GM19452 (cell line): ENCODE measurements around the gene HOXD3.

Experiments used
- ATAC-seq: cut with Tn5 transposase; IDR thresholded peaks from one replicate; pipeline ENCODE4 v1.9.1; 2021; ENCODE audit not compliant: unreplicated experiment

The HOXD3 gene

DNA sequence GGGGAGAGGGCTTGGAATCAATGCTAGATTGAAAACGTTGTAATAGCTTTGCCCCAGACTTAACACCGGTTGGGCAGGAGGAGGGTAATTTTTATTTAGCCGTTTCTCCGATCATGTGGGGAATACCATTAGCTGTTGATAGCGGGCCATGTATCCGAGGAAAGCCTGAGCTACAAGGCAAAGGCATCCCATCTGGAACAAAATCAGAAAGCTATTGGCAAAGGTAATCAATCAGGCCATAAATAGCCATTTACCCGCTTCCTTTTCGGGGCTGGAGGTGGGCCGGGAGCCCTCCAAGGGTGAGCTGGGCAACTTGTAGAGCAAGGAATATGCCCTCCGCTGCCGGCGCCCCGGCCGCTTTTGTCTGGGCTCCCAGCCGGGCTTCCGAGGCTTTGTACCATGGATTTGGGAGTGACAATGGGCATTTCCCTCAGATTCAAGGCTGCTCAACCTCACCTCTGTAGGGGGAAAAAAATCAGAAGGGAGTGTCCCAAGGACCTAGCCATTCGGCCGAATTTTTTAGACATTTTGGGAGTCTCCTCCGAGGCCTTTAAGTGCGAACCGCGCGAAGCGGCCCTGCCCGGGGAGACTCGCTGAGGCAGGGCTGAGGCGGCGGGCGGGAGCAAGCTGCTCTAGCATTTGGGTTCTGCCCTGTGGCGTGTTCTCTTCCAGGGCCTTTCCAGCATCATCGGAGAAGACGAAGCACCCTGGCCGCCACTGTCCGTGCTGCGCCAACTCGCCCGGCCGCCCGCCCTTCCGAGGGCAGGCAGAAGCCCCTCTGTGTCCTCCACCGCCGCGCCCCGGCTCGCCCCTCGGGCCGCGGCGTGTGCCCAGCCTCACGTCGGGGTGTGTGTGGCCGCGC is 35.7 kb upstream of the HOXD3 start:
- no peak for ATAC-seq

DNA sequence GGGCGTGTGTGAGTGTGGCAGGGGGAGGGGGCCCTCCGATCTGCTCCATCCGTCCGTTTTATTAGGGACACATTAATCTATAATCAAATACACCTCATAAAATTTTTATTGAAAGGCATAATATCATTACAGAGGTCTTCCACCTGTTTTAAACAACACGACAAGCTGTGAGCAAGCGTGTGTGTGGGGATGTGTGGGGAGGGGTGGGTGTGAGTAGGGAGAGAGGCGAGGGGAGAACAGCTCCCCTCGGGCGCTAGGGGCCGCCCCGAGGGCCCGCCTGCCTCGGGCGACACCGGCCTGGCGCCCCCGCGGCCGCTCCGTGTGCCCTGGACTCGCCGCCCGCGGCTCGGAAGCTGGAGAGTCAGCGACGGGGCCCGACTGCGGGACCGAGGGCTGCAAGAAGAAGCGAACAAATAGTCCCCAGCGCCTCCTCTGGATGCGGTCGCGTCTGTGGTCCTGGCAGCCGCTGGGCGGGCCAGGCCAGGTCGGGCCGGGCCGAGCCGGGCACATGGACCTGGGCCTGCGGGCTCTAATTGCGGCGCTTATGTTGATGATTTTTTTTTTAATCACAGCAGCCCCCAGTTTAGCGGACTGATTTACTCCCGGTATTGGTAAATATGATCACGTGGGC is 34.9 kb upstream of the HOXD3 start:
- no peak for ATAC-seq

DNA sequence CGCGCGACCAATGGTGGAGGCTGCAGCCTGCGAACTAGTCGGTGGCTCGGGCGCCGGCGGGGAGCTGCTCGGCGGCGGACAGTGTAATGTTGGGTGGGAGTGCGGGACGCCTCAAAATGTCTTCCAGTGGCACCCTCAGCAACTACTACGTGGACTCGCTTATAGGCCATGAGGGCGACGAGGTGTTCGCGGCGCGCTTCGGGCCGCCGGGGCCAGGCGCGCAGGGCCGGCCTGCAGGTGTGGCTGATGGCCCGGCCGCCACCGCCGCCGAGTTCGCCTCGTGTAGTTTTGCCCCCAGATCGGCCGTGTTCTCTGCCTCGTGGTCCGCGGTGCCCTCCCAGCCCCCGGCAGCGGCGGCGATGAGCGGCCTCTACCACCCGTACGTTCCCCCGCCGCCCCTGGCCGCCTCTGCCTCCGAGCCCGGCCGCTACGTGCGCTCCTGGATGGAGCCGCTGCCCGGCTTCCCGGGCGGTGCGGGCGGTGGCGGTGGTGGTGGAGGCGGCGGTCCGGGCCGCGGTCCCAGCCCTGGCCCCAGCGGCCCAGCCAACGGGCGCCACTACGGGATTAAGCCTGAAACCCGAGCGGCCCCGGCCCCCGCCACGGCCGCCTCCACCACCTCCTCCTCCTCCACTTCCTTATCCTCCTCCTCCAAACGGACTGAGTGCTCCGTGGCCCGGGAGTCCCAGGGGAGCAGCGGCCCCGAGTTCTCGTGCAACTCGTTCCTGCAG is 34.3 kb upstream of the HOXD3 start, which contains the start of gene HOXD9:
HOXD9 (plus strand) TSS at position 37 of the 728 bp plus-strand sequence; CDS start at position 87, 50 bp downstream.
- ATAC-seq: no peak

DNA sequence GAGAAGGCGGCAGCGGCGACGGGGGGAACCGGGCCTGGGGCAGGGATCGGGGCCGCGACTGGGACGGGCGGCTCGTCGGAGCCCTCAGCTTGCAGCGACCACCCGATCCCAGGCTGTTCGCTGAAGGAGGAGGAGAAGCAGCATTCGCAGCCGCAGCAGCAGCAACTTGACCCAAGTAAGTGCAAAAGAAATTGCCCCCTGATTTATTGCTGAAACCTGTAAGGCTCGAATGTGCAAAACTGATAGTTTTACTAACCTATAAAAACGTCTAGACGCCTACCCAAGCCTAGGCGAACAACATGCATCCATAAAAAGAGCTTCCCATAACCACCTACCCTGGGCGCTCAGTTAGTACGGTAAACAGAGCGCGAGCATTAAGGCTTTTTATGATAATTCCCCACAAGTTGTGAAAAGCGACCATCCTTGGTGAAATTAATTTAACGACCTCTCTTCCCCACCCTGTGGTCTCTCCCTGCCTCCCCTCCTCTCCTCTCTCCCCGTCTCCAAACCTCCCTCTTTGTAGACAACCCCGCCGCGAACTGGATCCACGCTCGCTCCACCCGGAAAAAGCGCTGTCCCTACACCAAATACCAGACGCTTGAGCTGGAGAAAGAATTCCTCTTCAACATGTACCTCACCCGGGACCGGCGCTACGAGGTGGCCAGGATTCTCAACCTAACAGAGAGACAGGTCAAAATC is 33.5 kb upstream of the HOXD3 start:
- no peak for ATAC-seq

DNA sequence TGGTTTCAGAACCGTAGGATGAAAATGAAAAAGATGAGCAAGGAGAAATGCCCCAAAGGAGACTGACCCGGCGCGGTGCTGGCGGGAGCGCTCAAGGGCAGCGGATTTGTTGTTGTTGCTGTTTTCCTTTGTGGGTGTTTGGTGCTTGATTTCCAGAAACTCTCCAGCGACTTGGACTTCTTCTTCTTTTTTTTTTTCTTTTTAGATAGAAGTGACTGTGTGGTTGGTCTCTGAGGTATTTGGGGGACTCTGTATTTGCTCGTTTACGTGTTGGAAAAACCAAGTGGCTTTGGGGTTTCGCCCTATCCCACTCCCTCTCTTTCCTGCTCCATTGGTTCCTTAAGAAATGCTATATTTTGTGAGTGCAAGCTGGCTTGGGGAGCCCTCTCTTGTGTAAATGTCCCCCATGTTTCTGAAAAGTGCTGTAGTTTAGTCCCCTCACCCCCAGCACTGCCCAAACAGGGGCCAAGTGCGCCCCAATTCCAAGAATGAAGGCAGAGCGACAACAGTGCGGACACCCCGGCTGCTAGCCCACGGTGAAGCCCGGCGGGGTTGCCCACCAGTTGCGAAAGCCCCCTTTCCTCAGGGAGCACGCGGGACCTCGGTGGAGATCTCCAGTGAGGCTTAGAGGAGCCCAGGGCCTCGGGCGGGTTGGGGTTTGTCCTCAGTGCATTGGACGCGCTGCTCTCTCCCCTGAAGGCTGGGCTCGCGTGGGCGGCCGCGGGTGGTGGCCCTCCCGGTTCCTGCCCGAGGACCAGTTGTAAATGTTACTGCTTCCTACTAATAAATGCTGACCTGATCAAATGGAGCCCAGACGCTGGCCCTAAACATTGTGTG is 32.8 kb upstream of the HOXD3 start:
- no peak for ATAC-seq

DNA sequence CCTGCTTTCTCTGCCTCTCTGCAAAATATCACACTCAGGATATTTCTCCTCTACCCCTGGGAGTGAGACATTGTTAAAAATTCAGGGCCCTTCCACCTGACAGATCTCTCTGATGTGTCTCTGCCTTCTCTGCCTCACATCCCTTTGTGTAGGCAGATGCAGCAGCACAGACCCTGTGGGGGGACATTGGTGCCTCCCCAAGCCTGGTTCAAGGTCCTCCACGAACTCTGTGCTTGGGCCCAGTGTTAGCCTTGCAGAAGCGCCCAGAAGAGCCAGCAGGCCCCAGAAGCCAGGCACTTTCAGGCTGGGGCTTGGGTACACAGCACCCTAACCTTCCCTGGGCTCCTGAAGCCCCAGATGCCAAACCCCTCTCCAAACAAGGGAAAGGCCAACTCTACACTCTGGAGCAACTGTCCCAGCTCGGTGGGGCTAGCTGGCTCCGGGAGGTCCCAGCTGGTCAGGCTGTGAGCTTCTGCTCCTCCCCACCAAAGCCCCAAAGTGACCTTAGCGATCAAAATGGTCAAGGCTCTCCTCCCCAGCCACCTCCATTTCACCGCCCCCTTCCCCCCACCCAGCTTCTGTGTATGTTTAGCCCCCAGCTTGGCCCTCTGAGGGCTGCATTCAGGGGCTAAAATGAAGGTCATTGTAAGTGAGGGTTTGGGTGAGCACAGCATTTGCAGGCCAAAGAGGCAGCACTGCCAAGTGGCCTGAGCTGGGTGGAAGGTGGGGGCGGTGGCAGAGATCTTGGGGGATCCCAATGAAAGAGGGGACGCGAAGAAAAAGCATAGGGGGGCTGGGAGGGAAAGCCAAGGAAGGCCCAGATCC is 31.9 kb upstream of the HOXD3 start:
- no peak for ATAC-seq

DNA sequence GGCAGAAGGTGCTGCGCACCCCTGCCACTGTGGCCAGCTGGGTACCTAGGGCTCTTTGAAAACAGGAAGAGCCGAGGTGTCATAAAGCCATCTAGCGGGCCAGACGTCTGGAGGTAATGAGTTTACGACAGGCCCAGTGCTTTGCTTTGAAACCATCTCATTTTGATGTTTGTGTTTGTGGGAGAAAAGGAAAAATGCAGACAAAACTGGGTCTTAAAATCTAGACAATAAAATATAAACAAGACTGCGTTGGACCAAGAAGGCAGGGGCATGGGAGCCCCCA is 31.4 kb upstream of the HOXD3 start:
- no peak for ATAC-seq

DNA sequence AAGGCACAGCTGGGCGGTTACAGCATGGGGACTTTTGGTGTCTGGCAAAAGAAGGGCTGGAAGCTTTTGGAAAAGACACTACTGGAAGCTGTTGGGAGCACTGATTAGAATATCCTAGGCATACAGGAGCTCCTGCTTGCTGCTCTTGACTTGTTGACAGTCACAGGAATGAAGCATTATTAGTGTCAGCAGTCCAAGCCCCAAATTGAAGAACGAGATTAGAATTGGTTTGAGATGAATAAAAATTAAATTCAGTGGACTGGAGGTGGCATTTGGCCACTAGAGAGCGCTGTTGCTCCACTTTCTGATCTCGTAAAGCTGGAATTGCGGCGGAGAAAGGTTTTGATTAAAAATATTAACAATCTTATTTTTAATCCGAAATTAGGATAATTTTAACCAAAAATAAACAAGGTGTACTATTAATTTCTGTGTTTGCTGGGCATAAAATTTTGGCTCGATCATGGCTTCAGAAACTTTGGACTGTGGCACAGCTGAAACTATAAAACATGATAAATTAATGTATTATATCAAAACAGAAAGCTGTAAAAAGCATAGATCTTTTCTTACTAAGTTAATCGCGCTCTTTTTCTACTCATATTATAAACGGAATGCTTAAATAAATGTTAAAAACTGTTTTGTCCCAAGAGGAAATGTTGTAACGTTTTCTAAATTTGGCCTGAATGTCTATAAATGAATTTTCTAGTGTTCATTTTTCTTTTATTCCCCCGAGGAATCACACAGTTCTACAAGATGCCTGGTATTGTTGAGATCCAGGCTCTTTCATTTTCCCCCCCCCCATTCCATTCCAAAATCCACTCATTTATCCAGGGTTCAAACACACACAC is 30.0 kb upstream of the HOXD3 start:
- ATAC-seq: no peak

DNA sequence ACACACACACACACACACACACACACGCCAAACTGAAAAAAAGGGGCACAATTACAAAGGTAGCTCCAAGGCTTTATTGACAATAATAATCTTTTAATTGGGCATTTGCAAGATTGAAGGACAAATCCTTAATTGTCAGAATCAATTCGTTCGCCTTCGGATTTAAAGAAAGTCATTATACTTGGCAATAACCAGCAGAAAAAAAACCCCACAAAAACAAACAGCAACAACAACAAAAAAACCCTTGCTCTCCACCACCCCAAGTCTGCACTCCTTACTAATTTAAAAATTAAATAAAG is 29.4 kb upstream of the HOXD3 start:
- no peak for ATAC-seq

DNA sequence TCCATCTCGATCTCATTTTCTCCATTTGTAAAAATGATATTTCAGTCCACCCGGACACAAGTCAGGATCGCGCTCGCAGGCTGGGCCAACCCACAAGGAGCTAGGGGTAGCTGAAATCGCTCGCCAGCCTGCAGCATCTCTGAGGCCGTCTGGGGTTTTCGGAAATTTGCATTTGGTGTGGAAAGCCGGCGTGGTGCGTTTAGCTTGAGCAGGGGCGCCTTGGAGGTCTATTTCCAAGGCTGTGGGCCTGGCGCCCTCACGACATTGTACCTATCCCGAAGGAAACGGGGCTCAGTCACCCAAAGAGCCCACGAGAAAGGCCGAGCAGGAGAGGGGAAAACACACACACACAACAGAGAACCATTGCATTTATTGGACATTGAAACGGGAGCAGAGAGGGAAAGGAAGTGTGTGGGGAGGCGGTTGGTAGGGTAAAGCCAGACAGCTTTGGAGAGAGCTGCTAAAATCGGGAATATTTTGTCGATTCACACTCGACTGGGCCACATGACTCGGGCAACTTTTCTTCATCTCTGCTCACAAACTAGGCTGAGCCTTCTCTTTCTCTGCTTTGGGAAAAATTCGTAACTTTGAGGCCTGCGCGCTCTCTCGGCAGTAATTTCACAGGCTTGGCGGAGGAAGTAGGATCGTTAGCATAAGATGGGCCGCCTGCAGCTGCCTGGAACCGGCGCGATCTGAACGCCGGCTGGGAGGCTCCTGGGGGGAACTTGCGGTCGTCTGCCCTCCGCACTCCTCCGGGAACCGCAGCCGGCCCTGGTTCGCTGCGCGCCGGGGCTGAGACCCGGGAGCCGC is 28.7 kb upstream of the HOXD3 start:
- no peak for ATAC-seq

DNA sequence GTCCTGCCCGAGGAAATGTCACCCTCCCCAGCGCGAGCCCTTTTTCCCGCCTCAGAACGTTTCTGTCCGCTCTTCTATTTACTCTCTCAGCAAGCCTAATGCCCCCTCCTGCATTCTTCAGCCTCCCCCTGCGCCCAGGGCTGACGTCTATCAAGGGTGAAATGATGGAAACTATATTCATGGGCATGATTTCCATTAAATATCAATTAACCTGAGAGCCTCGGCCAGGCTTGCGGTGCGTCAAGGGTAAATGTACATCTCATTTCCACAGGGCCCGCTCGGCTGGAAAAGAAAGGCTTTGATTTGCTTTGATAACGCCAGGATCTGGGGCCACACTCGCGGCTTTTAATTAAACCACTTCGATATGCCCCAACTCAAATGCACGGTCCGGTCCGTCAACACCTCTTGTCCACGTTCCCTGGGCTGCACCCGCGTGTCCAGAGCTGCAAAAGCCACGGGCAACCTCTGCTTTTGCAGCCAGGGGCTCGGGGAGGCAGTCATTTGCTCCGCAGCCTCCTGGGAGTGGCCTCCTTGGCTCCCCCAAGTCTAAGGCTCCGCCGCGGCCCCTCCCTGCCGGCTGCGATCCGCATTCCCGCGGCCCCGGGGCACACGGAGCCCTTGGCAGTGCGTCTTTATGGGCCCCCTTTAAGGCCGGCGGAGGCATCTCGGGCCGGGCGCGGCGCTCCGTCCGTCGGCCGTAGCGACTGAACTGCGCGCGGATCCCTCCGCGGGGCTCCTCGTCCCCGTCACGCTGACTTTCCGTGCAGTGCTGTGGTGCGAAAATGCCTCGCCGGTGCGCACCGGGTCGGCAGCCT is 27.9 kb upstream of the HOXD3 start, which contains the start of gene HOXD8:
HOXD8 (plus strand) TSS at position 724 of the 815 bp plus-strand sequence. CDS start 662 bp downstream, outside the sequence.
- no peak for ATAC-seq

DNA sequence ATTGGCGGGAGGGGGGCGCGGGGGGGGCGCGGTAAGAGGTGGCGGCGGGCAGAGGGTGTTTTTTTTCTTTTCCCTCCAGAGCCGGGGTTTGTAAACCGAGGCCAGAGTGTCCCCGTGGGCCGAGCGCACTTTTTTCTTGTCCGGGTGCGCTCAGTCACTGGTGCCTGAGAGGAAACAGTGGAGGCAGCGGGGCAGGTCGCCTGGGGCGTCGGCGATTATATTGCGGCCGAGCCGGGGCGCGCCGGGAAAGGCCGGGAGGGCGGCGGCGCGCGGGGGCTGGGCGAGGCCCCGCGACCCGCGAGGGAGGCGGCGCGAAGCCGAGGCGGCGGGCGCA is 27.3 kb upstream of the HOXD3 start:
- no peak for ATAC-seq

DNA sequence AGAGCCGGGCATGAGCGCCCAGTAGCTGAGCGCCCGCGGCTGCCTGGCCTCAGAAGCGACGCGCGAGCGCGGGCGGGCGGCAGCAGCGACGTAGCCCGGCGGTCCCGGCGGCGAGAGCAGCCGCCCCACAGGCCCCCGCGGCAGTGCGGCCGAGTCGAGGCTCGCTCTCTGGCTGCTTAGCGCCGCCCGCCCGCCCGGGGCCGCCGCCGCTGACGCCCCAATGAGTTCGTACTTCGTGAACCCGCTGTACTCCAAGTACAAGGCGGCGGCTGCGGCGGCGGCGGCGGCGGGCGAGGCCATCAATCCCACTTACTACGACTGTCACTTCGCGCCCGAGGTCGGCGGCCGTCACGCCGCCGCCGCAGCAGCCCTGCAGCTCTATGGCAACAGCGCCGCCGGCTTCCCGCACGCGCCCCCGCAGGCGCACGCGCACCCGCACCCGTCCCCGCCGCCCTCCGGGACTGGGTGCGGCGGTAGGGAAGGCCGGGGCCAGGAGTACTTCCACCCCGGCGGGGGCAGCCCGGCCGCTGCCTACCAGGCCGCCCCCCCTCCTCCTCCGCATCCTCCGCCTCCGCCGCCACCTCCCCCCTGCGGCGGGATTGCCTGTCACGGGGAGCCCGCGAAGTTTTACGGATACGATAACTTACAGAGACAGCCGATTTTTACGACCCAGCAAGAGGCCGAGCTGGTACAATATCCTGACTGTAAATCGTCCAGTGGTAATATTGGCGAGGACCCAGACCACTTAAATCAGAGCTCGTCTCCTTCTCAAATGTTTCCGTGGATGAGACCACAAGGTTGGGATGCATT is 26.8 kb upstream of the HOXD3 start:
- no peak for ATAC-seq

DNA sequence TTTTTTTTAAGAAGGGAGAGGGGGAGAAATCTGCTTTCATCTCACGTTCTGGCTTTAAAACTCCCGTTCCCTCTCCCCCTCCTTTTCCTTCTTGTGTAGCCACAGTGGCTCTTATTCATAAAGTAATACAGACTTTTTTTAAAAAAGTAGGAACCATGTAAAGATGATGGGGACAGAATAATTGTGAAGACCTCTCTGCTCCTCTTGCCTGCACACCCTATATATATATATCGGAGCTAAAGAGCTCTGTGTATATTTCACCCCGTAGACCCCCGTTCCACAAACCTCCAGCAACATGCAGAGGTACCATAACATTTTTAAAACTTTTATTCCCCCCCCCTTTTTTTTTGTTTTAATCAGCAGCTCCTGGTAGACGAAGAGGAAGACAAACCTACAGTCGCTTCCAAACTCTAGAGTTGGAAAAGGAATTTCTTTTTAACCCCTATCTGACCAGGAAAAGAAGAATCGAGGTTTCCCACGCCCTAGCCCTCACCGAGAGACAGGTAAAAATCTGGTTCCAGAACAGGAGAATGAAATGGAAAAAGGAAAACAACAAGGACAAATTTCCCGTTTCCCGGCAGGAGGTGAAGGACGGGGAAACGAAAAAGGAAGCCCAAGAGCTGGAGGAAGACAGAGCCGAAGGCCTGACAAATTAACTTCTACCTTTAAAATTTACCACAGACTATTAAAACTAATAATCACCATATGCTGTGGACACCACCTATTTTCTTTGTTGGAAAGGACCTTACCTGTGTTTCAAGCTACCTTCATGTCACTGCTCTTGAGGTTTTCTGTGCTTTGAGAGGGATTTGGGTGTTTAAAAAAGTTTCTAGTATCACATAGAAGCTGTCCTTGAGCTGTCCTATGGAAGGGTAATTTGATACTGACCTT is 25.9 kb upstream of the HOXD3 start:
- no peak for ATAC-seq

DNA sequence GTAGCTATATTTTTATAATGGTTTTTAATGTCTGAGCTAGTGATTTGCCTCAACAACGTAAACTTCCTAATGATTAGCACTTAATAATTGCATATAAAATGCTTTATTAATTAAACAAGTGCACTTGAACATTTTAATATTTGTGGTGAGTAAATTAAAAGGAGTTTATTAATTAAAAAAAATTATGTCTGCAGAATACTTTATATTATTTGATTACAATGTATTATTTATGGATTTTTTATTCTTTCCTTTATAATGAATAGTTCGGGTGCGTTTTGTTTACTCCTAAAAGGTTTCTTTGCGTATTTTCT is 25.3 kb upstream of the HOXD3 start:
- no peak for ATAC-seq
